GM19467 (cell line): ENCODE results near the gene ALK.

Experiments
- ATAC-seq: cut with Tn5 transposase; IDR thresholded peaks from one replicate; pipeline ENCODE4 v1.9.1; 2021; ENCODE audit warnings: mild to moderate bottlenecking, moderate library complexity; ENCODE audit not compliant: unreplicated experiment

ALK gene

GRCh38 chr2:29662861-29663260, 258.5 kb downstream of the ALK start:
- no peak for ATAC-seq

GRCh38 chr2:29660201-29660600, 261.2 kb downstream of the ALK start:
- ATAC-seq: no peak

- no peak for ATAC-seq
These were observed 262.2 kb downstream of the ALK start for GRCh38 chr2:29659178-29659577.

- no peak for ATAC-seq
These were observed 263.7 kb downstream of the ALK start for GRCh38 chr2:29657674-29658073.

- no peak for ATAC-seq
These were observed 265.8 kb downstream of the ALK start for GRCh38 chr2:29655391-29656086.

GRCh38 chr2:29650631-29651097, 270.7 kb downstream of the ALK start:
- ATAC-seq: no peak

GRCh38 chr2:29644949-29645348, 276.4 kb downstream of the ALK start:
- no peak for ATAC-seq

- no peak for ATAC-seq
These were observed 278.2 kb downstream of the ALK start for GRCh38 chr2:29643196-29643595.

- no peak for ATAC-seq
These were observed 281.0 kb downstream of the ALK start for GRCh38 chr2:29640360-29640759.

GRCh38 chr2:29638641-29639040, 282.7 kb downstream of the ALK start:
- no peak for ATAC-seq

- ATAC-seq: no peak
These were observed 286.5 kb downstream of the ALK start for GRCh38 chr2:29634916-29635315.

GRCh38 chr2:29632018-29632417, 289.4 kb downstream of the ALK start:
- no peak for ATAC-seq

- no peak for ATAC-seq
These were observed 291.9 kb downstream of the ALK start for GRCh38 chr2:29629495-29629894.

GRCh38 chr2:29628862-29629261, 292.5 kb downstream of the ALK start:
- no peak for ATAC-seq

- ATAC-seq: no peak
These were observed 293.2 kb downstream of the ALK start for GRCh38 chr2:29628108-29628745.

- ATAC-seq: no peak
These were observed 294.1 kb downstream of the ALK start for GRCh38 chr2:29627279-29627711.

GRCh38 chr2:29620890-29621289, 300.5 kb downstream of the ALK start:
- ATAC-seq: no peak

GRCh38 chr2:29619689-29620088, 301.7 kb downstream of the ALK start:
- no peak for ATAC-seq

- no peak for ATAC-seq
These were observed 303.4 kb downstream of the ALK start for GRCh38 chr2:29618024-29618423.

- ATAC-seq: no peak
These were observed 304.0 kb downstream of the ALK start for GRCh38 chr2:29617351-29617750.

GRCh38 chr2:29616569-29616968, 304.8 kb downstream of the ALK start:
- no peak for ATAC-seq

- no peak for ATAC-seq
These were observed 305.5 kb downstream of the ALK start for GRCh38 chr2:29615841-29616240.

- ATAC-seq: no peak
These were observed 306.2 kb downstream of the ALK start for GRCh38 chr2:29615183-29615582.
